Stimulated activated CD8-positive, alpha-beta memory T cell treated with anti-CD3 and anti-CD28 coated beads, Interleukin-7, amount 100 ng/mL, for 1 hour (primary cell): Measurements from ENCODE around the gene TCP10L.
"Not testable (repeated sequence)": the region's sequence is repeated elsewhere in the genome, so short reads cannot be mapped to it uniquely, and the experiment has no call there.

Experiments used
- DNase-seq, 2 donors: peaks; one replicate each; pipeline ENCODE4 v3.0.0-alpha.2; 2020; ENCODE audit warnings: low read depth in 2 of 2

TCP10L gene

GRCh38 chr21:32585970-32586369 lies 647 bp upstream of the TCP10L start:
- DNase-seq = no peak

GRCh38 chr21:32584472-32584871 lies 851 bp downstream of the TCP10L start:
- no peak for DNase-seq

GRCh38 chr21:32581732-32582131 lies 3.6 kb downstream of the TCP10L start:
- no peak for DNase-seq

DNA sequence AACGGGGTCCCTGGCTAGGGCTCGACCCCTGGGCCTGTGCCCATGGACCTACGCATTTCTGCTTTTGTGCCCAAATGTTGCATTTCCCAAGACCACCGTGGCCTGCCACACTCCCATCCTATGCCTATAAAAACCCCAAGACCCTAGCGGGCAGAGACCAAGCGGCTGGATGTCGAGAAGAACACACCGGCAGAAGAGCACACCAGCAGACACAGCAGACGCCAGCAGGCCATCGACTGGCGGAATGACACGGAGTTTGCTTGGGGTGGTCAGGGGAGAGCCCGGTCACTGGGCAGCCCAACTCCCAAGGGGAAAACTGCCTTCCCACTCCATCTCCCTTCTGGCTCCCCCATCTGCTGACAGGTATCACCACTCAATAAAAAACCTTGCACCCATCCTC lies 4.4 kb downstream of the TCP10L start:
- DNase-seq = no peak

GRCh38 chr21:32578107-32578691 lies 7.1 kb downstream of the TCP10L start:
- no peak for DNase-seq

DNA sequence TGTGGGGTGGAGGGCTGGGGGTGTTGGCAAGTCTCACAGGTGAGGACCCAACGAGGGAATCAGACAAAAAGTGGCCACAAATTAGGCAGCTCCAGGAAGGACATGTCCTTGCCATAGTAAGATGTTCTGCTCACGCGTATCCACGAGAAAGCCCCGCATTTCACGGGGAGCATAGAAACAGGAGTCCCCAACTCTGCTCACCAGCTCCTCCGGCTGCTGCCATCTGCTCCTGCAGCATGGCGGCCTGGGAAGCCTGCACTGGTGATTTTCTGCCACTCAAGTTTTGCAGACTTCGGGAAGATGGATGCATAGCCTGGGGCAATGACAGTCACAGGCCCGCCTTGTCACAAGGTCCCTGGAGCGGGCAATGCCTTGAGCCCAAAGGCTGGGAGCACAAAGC lies 9.3 kb downstream of the TCP10L start:
- DNase-seq = no peak

GRCh38 chr21:32574946-32575925 lies 10.1 kb downstream of the TCP10L start:
- no peak for DNase-seq

DNA sequence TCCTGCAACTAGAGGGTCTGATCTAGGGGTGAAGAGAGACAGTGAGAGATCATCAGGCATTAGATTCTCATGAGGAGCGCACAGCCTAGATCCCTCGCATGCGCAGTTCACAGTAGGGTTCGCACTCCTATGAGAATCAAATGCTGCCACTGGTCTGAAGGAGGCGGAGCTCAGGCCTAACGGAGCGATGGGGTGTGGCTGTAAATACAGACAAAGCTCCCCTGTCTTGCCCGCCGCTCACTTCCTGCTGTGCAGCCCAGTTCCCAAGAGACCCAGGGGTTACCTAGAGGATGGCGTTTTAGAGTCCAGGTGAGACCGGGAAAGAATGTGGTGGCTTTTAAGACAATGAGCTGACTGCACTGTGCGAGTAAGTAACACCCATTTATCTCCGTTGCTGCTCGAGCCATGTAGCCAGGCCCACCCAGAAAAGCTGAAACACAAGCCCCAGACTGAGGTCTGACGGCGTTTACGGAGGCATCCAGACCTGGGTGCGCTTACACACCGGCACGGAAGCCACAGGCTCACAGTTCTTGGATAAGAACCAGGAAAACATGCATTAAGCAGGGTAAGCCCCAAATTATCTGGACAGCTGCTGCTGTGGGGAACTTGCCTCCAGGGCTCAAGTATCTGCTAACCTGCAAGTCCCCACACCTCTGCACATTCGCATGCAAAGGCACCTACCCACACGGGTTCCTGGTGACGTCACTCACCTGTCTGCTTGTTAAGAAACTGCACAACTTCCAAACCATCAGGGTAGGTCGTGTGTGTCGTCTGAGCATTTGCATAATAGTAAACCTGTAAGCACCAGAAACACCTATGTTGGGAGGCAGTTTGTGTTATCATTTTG lies 12.5 kb downstream of the TCP10L start:
- no peak for DNase-seq

- DNase-seq = no peak
Observed at GRCh38 chr21:32570456-32570855, 14.9 kb downstream of the TCP10L start.

GRCh38 chr21:32569261-32570230 lies 15.8 kb downstream of the TCP10L start:
- DNase-seq = peak; percentile 63 to 67

- no peak for DNase-seq
Observed at GRCh38 chr21:32567626-32568025, 17.7 kb downstream of the TCP10L start.

DNA sequence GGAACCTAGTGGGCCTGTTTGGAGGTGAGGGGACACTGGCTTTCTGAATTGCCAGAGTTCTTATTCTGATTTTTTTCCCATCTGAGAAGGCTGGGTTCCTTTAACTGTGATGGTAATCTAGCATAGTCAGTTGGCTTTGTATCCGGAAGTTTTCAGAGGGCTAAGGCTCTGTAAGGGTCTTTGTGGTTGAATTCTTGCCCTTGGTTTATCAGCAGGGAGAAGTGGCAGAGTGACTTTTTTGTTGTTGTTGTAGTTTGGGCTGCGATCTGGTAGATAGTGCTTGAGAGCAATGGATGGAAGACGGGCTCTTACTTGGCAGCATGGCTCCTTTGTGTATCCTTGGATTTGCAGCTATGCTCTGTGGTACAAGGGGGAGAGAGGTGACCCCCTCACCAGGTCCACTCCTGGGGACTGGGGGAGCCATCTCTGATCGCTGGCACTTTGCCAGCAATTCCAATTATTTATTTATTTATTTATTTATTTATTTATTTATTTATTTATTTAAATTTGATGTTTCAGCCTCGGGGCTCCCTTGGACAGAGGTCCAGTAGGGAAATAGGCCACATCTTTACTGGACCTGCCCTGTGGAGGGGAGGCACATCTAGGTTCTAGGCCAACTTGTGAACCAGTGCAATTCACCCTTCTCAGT lies 18.5 kb downstream of the TCP10L start:
- DNase-seq = no peak

- no peak for DNase-seq
Observed at GRCh38 chr21:32565856-32566465, 19.4 kb downstream of the TCP10L start.

DNA sequence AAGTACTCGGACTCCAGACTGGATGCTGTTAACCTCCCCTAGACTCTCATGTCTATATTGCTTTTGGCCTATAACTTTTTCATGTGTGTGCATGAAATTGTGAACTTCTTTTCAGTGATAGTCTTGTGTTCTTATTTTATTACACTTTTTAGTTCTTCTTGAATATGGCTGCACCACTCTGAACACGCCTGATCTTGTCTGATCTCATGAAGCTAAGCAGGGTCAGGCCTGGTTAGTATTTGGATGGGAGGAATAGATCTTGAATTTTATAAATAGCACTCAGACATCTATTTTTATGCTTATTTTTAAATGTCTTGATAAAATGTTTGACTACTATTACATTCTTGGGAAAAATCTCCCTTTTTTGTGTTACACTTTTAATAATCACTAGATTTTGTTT lies 22.4 kb downstream of the TCP10L start:
- no peak for DNase-seq

GRCh38 chr21:32562426-32562825 lies 22.9 kb downstream of the TCP10L start:
- no peak for DNase-seq

- not testable (repeated sequence) for DNase-seq
Observed at GRCh38 chr21:32561476-32561875, 23.8 kb downstream of the TCP10L start.

- no peak for DNase-seq
Observed at GRCh38 chr21:32560896-32561295, 24.4 kb downstream of the TCP10L start.

- no peak for DNase-seq
Observed at GRCh38 chr21:32559006-32559610, 26.2 kb downstream of the TCP10L start.

- no peak for DNase-seq
Observed at GRCh38 chr21:32558106-32558505, 27.2 kb downstream of the TCP10L start.
